ENCODE data around the gene LPCAT2. TPM values are rescaled to one million over a fixed set of nuclear protein-coding genes. Genes with fewer than 3 reads are reported as not detected.

Gene LPCAT2
- total and polyA plus RNA-seq, 2 donors (not counting 3 experiments of a cell fraction or from before 2014, with no cell fraction given) = 64.5 to 72.9 TPM

DNA sequence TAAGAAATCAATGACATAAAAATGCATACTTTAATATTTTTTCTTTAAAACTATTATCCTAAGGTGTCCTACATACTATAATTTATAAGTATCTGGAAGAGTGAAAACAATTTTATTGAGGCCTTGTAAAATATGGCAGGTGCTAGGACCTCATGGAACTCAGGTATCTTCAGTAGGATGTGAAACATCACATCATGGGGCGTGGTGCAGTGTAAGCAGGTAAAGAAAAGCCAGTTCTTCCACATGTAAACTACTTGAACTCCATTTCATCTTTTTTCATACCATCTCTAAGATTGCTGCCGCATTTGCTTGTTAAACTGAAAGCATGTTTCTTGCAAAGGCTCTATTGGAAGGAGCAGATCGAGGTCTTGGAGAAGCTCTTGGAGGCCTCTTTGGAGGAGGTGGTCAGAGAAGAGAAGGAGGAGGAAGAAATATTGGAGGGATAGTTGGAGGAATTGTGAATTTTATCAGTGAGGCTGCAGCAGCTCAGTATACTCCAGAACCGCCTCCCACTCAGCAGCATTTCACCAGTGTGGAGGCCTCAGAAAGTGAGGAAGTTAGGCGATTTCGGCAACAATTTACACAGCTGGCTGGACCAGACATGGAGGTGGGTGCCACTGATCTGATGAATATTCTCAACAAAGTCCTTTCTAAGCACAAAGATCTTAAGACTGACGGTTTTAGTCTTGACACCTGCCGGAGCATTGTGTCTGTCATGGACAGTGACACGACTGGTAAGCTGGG lies 57.7 kb downstream of the LPCAT2 start, which contains the start of gene CAPNS2:
Gene CAPNS2 (plus strand): TSS at position 253 of the 744 bp plus-strand sequence. CDS start 73 bp downstream, at position 326.
- no peaks in the 10 kb centered on the region for H3K79me2 ChIP-seq (ENCODE audit: control insufficient read depth, insufficient read depth, low read length)
- intact Hi-C loops (cut with micrococcal nuclease) = loop anchor here (2.0 kb wide), 1 partner anchor 14 kb away; no protein-coding TSS in a partner anchor
- peaks cover 71% of the 10 kb centered on the region for H3K4me1 ChIP-seq (ENCODE audit: control insufficient read depth, extremely low read depth, insufficient read depth, low read length)
- no peaks in the 10 kb centered on the region for H3K9me3 ChIP-seq (replicated peaks; ENCODE audit: control insufficient read depth, insufficient read depth, low read length)
- no peak within 1 kb of the TSS for H3K4me2 ChIP-seq (ENCODE audit: insufficient read depth, low read length)
- H3K9me1 ChIP-seq (replicated peaks; ENCODE audit: control insufficient read depth, extremely low read depth, insufficient read depth, low read length) = no peaks in the 10 kb centered on the region
- H3K36me3 ChIP-seq (ENCODE audit: control insufficient read depth in 2 of 2, extremely low read depth in 1 of 2, insufficient read depth in 2 of 2, low read length in 2 of 2) = peaks cover 7 to 13% of the 10 kb centered on the region in 2 experiments
- TF ChIP-seq EZH2 (IDR thresholded peaks at IDR 0.05; ENCODE audit: borderline replicate concordance, low read depth, low read length, severe bottlenecking) = no peak
- no peak for TF ChIP-seq JUN (IDR thresholded peaks at IDR 0.05; ENCODE audit: borderline replicate concordance, insufficient read depth, insufficient read length, low read depth)
- no peak for TF ChIP-seq POLR2AphosphoS5 (IDR thresholded peaks at IDR 0.05; ENCODE audit: insufficient read depth, low read depth, low read length)
- TF ChIP-seq GATA2 (IDR thresholded peaks at IDR 0.05; ENCODE audit: insufficient read depth, insufficient read length, low read depth, low read length) = no peak
- TF ChIP-seq, protein P1, sequence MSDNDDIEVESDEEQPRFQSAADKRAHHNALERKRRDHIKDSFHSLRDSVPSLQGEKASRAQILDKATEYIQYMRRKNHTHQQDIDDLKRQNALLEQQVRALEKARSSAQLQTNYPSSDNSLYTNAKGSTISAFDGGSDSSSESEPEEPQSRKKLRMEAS (IDR thresholded peaks at IDR 0.05; ENCODE audit: insufficient read depth, insufficient read length) = no peak
- TF ChIP-seq, protein P2, sequence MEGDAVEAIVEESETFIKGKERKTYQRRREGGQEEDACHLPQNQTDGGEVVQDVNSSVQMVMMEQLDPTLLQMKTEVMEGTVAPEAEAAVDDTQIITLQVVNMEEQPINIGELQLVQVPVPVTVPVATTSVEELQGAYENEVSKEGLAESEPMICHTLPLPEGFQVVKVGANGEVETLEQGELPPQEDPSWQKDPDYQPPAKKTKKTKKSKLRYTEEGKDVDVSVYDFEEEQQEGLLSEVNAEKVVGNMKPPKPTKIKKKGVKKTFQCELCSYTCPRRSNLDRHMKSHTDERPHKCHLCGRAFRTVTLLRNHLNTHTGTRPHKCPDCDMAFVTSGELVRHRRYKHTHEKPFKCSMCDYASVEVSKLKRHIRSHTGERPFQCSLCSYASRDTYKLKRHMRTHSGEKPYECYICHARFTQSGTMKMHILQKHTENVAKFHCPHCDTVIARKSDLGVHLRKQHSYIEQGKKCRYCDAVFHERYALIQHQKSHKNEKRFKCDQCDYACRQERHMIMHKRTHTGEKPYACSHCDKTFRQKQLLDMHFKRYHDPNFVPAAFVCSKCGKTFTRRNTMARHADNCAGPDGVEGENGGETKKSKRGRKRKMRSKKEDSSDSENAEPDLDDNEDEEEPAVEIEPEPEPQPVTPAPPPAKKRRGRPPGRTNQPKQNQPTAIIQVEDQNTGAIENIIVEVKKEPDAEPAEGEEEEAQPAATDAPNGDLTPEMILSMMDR (IDR thresholded peaks at IDR 0.05; ENCODE audit: extremely low read depth in 1 of 2, insufficient read depth in 1 of 2, low read depth in 1 of 2, low read length in 2 of 2) = no peak
- no peak for TF ChIP-seq POLR2A (IDR thresholded peaks at IDR 0.05; ENCODE audit: low read depth, low read length)
- TF ChIP-seq FOS (IDR thresholded peaks at IDR 0.05; ENCODE audit: borderline replicate concordance, insufficient read depth, low read length) = no peak
- TF ChIP-seq MYC (IDR thresholded peaks at IDR 0.05; ENCODE audit: low read depth, low read length) = no peak
- POLR2A ChIA-PET = no interaction called here
- no peak within 1 kb of the TSS for H2AFZ ChIP-seq (ENCODE audit: low read depth, low read length)
- H3K27ac ChIP-seq (ENCODE audit: insufficient read depth, low read depth, low read length) = no peak within 1 kb of the TSS
- DNase-seq (ENCODE audit: low read depth, low spot score) (no peak), FAIRE-seq (no peak)
- no TSS peak for BruUV-seq (replicated peaks)
- no peaks in the 10 kb centered on the region for H4K20me1 ChIP-seq (replicated peaks; ENCODE audit: control insufficient read depth, extremely low read depth, insufficient read depth, low read length)
- H3K4me3 ChIP-seq (replicated peaks in 1 of 3; ENCODE audit: insufficient read depth in 1 of 3, low read depth in 1 of 3, low read length in 3 of 3) = no peak within 1 kb of the TSS
- dilution Hi-C loops (cut with MboI; ENCODE audit: extremely low pct_ligation_motif_present, low sequenced_read_pairs) = no loop called here
- H3K27me3 ChIP-seq (ENCODE audit: control insufficient read depth in 2 of 2, insufficient read depth in 2 of 2, low read length in 2 of 2) = no peaks in the 10 kb centered on the region
- CTCF ChIA-PET = interaction anchor here (1.2 to 1.4 kb wide), 3 partner anchors 8 to 135 kb away, joined by 4 to 9 read pairs (median 7); no protein-coding TSS in a partner anchor
- no peak within 1 kb of the TSS for H3K9ac ChIP-seq (replicated peaks; ENCODE audit: extremely low read depth, insufficient read depth, low read length)
